ENCODE data around the gene ARID5B. TPM values are rescaled to one million over a fixed set of nuclear protein-coding genes. Genes with fewer than 3 reads are reported as not detected.

ARID5B gene
- total RNA-seq, 1 donor from 2014 or later = 22.8 TPM

DNA sequence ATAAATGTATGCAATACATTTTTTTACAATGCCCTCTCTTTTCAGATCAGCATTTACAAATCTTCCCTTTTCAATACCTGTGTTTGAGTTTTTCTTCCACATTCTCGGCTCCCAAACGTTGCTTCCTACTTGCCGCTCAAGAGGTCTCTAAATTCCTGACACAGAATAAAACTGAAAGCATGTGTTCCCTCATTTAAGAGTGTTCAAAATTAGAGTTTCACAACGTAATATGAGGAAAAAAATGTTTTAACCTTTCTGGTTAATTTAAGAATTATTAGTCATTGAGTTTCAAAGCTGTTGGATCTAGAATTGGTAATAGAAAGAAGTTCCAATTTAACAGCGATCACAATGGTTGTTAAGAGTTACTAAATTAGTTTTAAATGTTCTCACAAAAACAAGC lies 100.4 kb downstream of the ARID5B start:
- TF ChIP-seq, protein P1, sequence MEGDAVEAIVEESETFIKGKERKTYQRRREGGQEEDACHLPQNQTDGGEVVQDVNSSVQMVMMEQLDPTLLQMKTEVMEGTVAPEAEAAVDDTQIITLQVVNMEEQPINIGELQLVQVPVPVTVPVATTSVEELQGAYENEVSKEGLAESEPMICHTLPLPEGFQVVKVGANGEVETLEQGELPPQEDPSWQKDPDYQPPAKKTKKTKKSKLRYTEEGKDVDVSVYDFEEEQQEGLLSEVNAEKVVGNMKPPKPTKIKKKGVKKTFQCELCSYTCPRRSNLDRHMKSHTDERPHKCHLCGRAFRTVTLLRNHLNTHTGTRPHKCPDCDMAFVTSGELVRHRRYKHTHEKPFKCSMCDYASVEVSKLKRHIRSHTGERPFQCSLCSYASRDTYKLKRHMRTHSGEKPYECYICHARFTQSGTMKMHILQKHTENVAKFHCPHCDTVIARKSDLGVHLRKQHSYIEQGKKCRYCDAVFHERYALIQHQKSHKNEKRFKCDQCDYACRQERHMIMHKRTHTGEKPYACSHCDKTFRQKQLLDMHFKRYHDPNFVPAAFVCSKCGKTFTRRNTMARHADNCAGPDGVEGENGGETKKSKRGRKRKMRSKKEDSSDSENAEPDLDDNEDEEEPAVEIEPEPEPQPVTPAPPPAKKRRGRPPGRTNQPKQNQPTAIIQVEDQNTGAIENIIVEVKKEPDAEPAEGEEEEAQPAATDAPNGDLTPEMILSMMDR (conservative IDR thresholded peaks at IDR 0.05; ENCODE audit: low read depth, low read length) = no peak
- no peak for DNase-seq (ENCODE audit: low read depth)
- H3K4me3 ChIP-seq (ENCODE audit: low read depth, low read length) = no peak overlapping the region

GRCh38 chr10:62002753-62003152 lies 101.3 kb downstream of the ARID5B start:
- no peak overlapping the region for H3K4me3 ChIP-seq (ENCODE audit: low read depth, low read length)
- TF ChIP-seq, protein P1 (conservative IDR thresholded peaks at IDR 0.05; ENCODE audit: low read depth, low read length) = no peak
- no peak for DNase-seq (ENCODE audit: low read depth)

GRCh38 chr10:62004042-62004441 lies 102.5 kb downstream of the ARID5B start:
- DNase-seq (ENCODE audit: low read depth) = no peak

DNA sequence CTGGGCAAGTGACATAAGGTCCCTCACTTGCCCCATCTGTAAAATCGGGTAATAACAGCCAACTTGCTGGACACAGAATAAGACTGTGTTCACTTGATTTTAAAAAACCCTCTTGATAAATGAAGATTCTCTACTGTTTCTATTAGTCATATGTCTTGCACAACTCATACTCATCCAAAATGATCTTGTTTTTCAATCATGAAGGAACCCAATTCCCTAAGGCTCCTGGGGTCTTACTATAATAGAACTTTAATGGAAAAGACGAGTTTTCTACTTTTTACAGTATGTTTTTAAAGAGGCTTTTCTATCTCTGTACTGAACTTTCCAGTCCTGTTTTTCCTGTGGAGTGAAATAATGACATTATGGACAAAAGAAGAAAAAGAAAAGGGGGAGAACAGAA lies 103.8 kb downstream of the ARID5B start:
- H3K4me3 ChIP-seq (ENCODE audit: low read depth, low read length) = no peak overlapping the region
- no peak for DNase-seq (ENCODE audit: low read depth)
- TF ChIP-seq, protein P1 (conservative IDR thresholded peaks at IDR 0.05; ENCODE audit: low read depth, low read length) = no peak

More at GRCh38 chr10:62004042-62004441, 102.5 kb downstream of the ARID5B start:
- TF ChIP-seq, protein P1 (conservative IDR thresholded peaks at IDR 0.05; ENCODE audit: low read depth, low read length) = no peak
- H3K4me3 ChIP-seq (ENCODE audit: low read depth, low read length) = no peak overlapping the region

DNA sequence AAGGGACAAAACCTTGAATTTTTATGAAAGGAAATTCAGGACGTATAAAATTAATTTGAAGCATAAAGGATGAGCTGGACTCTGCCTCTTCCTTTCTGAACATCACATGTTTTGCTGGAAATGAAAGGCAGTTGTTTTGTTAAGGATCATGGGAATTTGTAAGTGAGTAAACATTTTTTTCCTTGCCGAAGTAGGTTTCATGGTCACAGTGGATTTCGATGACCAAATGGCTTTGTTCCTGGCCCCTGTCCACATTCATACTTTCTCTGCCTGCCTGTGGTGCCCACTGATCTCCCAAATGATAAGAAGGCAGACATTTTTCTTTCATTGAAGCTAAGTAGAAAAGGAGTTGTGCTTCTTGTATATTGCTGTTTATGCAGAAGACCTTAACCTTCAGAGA lies 104.2 kb downstream of the ARID5B start:
- DNase-seq (ENCODE audit: low read depth) = no peak
- TF ChIP-seq, protein P1 (conservative IDR thresholded peaks at IDR 0.05; ENCODE audit: low read depth, low read length) = no peak
- H3K4me3 ChIP-seq (ENCODE audit: low read depth, low read length) = no peak overlapping the region

DNA sequence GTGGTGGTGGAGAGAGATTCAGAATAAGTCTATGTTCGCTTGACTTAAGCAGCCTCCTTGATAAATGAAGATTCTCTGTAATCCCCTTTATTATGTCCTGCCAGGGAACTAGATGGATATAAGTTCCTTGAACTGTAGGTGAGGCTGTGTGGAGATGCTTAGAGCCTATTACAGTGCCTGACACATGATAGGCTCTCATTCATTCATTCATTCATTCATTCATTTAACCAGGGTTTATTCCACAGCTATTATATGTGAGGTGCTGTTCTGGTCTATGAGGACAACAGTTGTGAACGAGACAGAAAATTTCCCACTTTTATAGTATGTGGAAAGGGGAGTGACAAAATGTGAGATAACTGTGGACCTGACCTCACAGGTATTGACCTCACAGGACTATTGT lies 105.6 kb downstream of the ARID5B start:
- no peak for DNase-seq (ENCODE audit: low read depth)
- TF ChIP-seq, protein P1 (conservative IDR thresholded peaks at IDR 0.05; ENCODE audit: low read depth, low read length) = no peak

GRCh38 chr10:62008196-62008595 lies 106.7 kb downstream of the ARID5B start:
- DNase-seq (ENCODE audit: low read depth) = no peak

More for the DNA sequence above, 105.6 kb downstream of the ARID5B start:
- no peak overlapping the region for H3K4me3 ChIP-seq (ENCODE audit: low read depth, low read length)

More at GRCh38 chr10:62008196-62008595, 106.7 kb downstream of the ARID5B start:
- TF ChIP-seq, protein P1 (conservative IDR thresholded peaks at IDR 0.05; ENCODE audit: low read depth, low read length) = no peak
- no peak overlapping the region for H3K4me3 ChIP-seq (ENCODE audit: low read depth, low read length)
